Endothelial cell of umbilical vein (primary cell): ENCODE data around the gene BMPR1A. TPM values are rescaled to one million over a fixed set of nuclear protein-coding genes. Genes with fewer than 3 reads are reported as not detected.

ENCODE experiments used
- BruUV-seq: library from RNA; stranded (reverse); fragments of 400-500 nt; replicated peaks from 2 replicates; lab custom pipeline; 2021; lab: Mats Ljungman, UMichigan
- CTCF ChIA-PET: fragments of 300-600, 350-600 bp; sonication (Branson Sonifier 250); formaldehyde crosslinking; loops from one replicate; lab custom pipeline; 2021; ENCODE audit warnings: antibody characterized with exemption, inconsistent platforms; lab: Charles Lee
- POLR2A ChIA-PET: fragments of 300-600, 350-600 bp; sonication (Branson Sonifier 250); formaldehyde crosslinking; loops from one replicate; lab custom pipeline; 2021; ENCODE audit warnings: antibody characterized with exemption, inconsistent platforms; lab: Charles Lee
- DNase-seq: peaks from one replicate; pipeline ENCODE4 v3.0.0-alpha.2; 2011; ENCODE audit warnings: low read depth, low spot score
- FAIRE-seq: peaks from 2 replicates; lab custom pipeline; 2011; peaks lifted over from hg19 to GRCh38; lab: Jason Lieb, UNC
- H2AFZ ChIP-seq: 2 replicates; pipeline ENCODE4 v1.6.0; 2012; ENCODE audit warnings: low read depth, low read length, control low read depth, inconsistent platforms
- H3K27ac ChIP-seq: 2 replicates; pipeline ENCODE4 v1.5.1; 2011; ENCODE audit warnings: low read depth, mild to moderate bottlenecking, control low read depth, low read length, moderate library complexity; ENCODE audit not compliant: insufficient read depth
- H3K27me3 ChIP-seq, 2 experiments: 2 replicates each; pipeline versions ENCODE4 v1.6.0 to v1.6.1; 2011; ENCODE audit warnings: low read length in 2 of 2, mixed read lengths in 1 of 2; ENCODE audit not compliant: control insufficient read depth in 2 of 2, insufficient read depth in 2 of 2
- H3K36me3 ChIP-seq, 2 experiments: 2 replicates in 1 of 2; 3 replicates in 1 of 2; pipeline ENCODE4 v1.5.1; 2011; ENCODE audit warnings: low read length in 2 of 2, mild to moderate bottlenecking in 1 of 2, moderate library complexity in 1 of 2; ENCODE audit not compliant: control insufficient read depth in 2 of 2, insufficient read depth in 2 of 2; ENCODE audit errors: extremely low read depth in 1 of 2
- H3K4me1 ChIP-seq: 3 replicates; pipeline ENCODE4 v1.5.1; 2011; ENCODE audit warnings: mild to moderate bottlenecking, low read length; ENCODE audit not compliant: control insufficient read depth, insufficient read depth; ENCODE audit errors: extremely low read depth
- H3K4me2 ChIP-seq: 2 replicates; pipeline ENCODE4 v1.6.1; 2011; ENCODE audit warnings: low read length, control low read depth, mixed read lengths; ENCODE audit not compliant: insufficient read depth
- H3K4me3 ChIP-seq, 3 experiments: fragments of 200-600 bp in 1 of 3; sonication (generic), shearing (Covaris generic) in 1 of 3; replicated peaks in 1 of 3; 2 replicates each; pipeline ENCODE4 v1.5.1; 2011 to 2016; ENCODE audit warnings: control low read depth in 3 of 3, low read length in 3 of 3, mild to moderate bottlenecking in 2 of 3, inconsistent platforms in 1 of 3, low read depth in 1 of 3, moderate library complexity in 1 of 3; ENCODE audit not compliant: insufficient read depth in 1 of 3
- H3K79me2 ChIP-seq: 2 replicates; pipeline ENCODE4 v1.6.0; 2012; ENCODE audit warnings: low read length, inconsistent platforms; ENCODE audit not compliant: control insufficient read depth, insufficient read depth
- H3K9ac ChIP-seq: replicated peaks from 2 replicates; pipeline ENCODE3; 2011; ENCODE audit warnings: low read length, control low read depth; ENCODE audit not compliant: insufficient read depth; ENCODE audit errors: extremely low read depth
- H3K9me1 ChIP-seq: replicated peaks from 3 replicates; pipeline ENCODE4 v1.6.0; 2011; ENCODE audit warnings: mild to moderate bottlenecking, low read length; ENCODE audit not compliant: control insufficient read depth, insufficient read depth; ENCODE audit errors: extremely low read depth
- H3K9me3 ChIP-seq: replicated peaks from 2 replicates; pipeline ENCODE4 v1.5.1; 2012; ENCODE audit warnings: low read length, inconsistent platforms; ENCODE audit not compliant: control insufficient read depth, insufficient read depth
- H4K20me1 ChIP-seq: replicated peaks from 2 replicates; pipeline ENCODE3; 2011; ENCODE audit warnings: mild to moderate bottlenecking, low read length; ENCODE audit not compliant: control insufficient read depth, insufficient read depth; ENCODE audit errors: extremely low read depth
- EZH2 ChIP-seq: IDR thresholded peaks from 2 replicates; pipeline ENCODE4 v1.6.1; 2012; ENCODE audit warnings: borderline replicate concordance, low read depth, mild to moderate bottlenecking, moderate library complexity, low read length, inconsistent platforms; ENCODE audit not compliant: severe bottlenecking
- FOS ChIP-seq: IDR thresholded peaks from 2 replicates; pipeline ENCODE4 v1.6.1; 2011; ENCODE audit warnings: mild to moderate bottlenecking, low read length, moderate library complexity, borderline replicate concordance; ENCODE audit not compliant: insufficient read depth
- GATA2 ChIP-seq: IDR thresholded peaks from 2 replicates; pipeline ENCODE4 v1.7.0; 2011; ENCODE audit warnings: low read depth, mild to moderate bottlenecking, moderate library complexity, mixed read lengths, low read length; ENCODE audit not compliant: insufficient read length, insufficient read depth
- JUN ChIP-seq: IDR thresholded peaks from 2 replicates; pipeline ENCODE4 v1.6.1; 2011; ENCODE audit warnings: borderline replicate concordance, low read depth; ENCODE audit not compliant: insufficient read length, insufficient read depth
- MYC ChIP-seq: IDR thresholded peaks from one replicate; pipeline ENCODE4 v1.6.1; 2011; ENCODE audit warnings: mild to moderate bottlenecking, low read depth, low read length
- POLR2A ChIP-seq: IDR thresholded peaks from 2 replicates; pipeline ENCODE4 v1.6.1; 2012; ENCODE audit warnings: low read depth, mild to moderate bottlenecking, control low read depth, low read length
- POLR2AphosphoS5 ChIP-seq: IDR thresholded peaks from 2 replicates; pipeline ENCODE4 v1.6.1; 2012; ENCODE audit warnings: low read depth, mild to moderate bottlenecking, control low read depth, low read length, moderate library complexity; ENCODE audit not compliant: insufficient read depth
- dilution Hi-C: fragments of 300-500 bp; cut with MboI; formaldehyde crosslinking; loops from one replicate; pipeline ENCODE4 v1.15.0; 2019; ENCODE audit warnings: low sequenced_read_pairs; ENCODE audit not compliant: extremely low pct_ligation_motif_present
- intact Hi-C: fragments of 100-400 bp; cut with micrococcal nuclease; formaldehyde crosslinking; loops from one replicate; pipeline ENCODE4 v1.10.0; 2022
- polyA plus RNA-seq, 4 experiments: library from polyadenylated mRNA; depleted of rRNA in 3 of 4; stranded (reverse) in 3 of 4; unstranded in 1 of 4; fragments of >200 nt; gene quantifications; 2 replicates each; pipeline versions ENCODE4 v1.2.1 to v1.2.3, GENCODE V29; 2011 to 2012; ENCODE audit warnings: missing spikeins in 1 of 4
- total RNA-seq: library from RNA; stranded (reverse); gene quantifications from 2 replicates; pipeline ENCODE4 v1.2.3, GENCODE V29; 2021
- TF ChIP-seq, protein P1 (sequence below): IDR thresholded peaks from 2 replicates; pipeline ENCODE4 v1.6.1; 2011; ENCODE audit not compliant: insufficient read depth, insufficient read length
- TF ChIP-seq, protein P2 (sequence below), 2 donors: IDR thresholded peaks; 1 replicate in 1 of 2; 2 replicates in 1 of 2; pipeline ENCODE4 v1.5.1; 2011; ENCODE audit warnings: low read length in 2 of 2, mild to moderate bottlenecking in 2 of 2, moderate library complexity in 2 of 2, control low read depth in 1 of 2, inconsistent platforms in 1 of 2, low read depth in 1 of 2; ENCODE audit not compliant: insufficient read depth in 1 of 2; ENCODE audit errors: extremely low read depth in 1 of 2

Gene BMPR1A
- total and polyA plus RNA-seq, 2 donors (not counting 3 experiments of a cell fraction or from before 2014, with no cell fraction given), result not detected

DNA sequence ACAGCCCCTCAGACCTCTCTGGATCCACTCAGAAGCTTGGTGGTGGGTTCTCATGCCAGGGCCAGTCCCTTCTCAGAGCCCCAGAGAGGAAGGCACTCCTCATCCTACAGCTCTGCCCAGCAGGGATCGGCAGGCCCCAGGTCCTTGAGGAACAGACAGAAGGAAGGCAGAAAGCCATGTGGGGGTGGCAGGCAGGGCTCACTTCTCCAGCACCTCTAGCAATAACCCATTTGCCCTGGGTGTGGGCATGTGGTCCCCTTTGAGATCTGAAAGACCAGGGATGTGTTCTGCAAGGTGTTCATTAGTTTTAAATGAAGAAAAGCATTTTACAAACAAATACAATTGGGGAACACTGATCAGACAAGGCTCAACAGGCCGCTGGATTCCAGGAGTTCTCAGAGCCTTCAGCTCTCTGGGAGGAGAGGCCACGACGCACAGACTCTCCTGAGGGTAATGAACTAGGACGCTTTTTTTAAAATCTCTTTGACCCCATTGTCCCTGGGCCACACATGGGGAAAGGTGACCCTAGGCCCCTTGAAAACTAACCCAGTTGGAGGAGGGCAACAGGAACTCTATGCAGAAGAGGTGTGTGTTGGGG, 47.5 kb upstream of the BMPR1A start:
- no peaks in the 10 kb centered on the region for H3K9me1 ChIP-seq
- FAIRE-seq (no peak), DNase-seq (no peak)
- no peak overlapping the region for H3K27ac ChIP-seq
- H3K4me3 ChIP-seq, result no peak overlapping the region
- dilution Hi-C loops, result no loop called here
- peaks cover 27 to 50% of the 10 kb centered on the region in 2 experiments for H3K27me3 ChIP-seq
- H3K9me3 ChIP-seq, result no peaks in the 10 kb centered on the region
- no peaks in the 10 kb centered on the region for H3K4me1 ChIP-seq
- POLR2A ChIA-PET, result no interaction called here
- intact Hi-C loops, result no loop called here
- H3K4me2 ChIP-seq, result no peak overlapping the region
- BruUV-seq, result no TSS peak
- CTCF ChIA-PET, result interaction anchor here (0.7 to 1.9 kb wide), 6 partner anchors 13 to 191 kb away, joined by 3 to 9 read pairs (median 4); no protein-coding TSS in a partner anchor
- no peaks in the 10 kb centered on the region for H3K36me3 ChIP-seq
- H3K9ac ChIP-seq, result no peak overlapping the region
- H4K20me1 ChIP-seq, result no peaks in the 10 kb centered on the region
- H2AFZ ChIP-seq, result no peak overlapping the region
- TF ChIP-seq, protein P1, sequence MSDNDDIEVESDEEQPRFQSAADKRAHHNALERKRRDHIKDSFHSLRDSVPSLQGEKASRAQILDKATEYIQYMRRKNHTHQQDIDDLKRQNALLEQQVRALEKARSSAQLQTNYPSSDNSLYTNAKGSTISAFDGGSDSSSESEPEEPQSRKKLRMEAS, result no peak
- TF ChIP-seq POLR2AphosphoS5, result no peak
- TF ChIP-seq EZH2, result no peak
- no peak for TF ChIP-seq FOS
- TF ChIP-seq GATA2, result no peak
- TF ChIP-seq POLR2A, result no peak
- TF ChIP-seq MYC, result no peak
- TF ChIP-seq JUN, result no peak
- TF ChIP-seq, protein P2, sequence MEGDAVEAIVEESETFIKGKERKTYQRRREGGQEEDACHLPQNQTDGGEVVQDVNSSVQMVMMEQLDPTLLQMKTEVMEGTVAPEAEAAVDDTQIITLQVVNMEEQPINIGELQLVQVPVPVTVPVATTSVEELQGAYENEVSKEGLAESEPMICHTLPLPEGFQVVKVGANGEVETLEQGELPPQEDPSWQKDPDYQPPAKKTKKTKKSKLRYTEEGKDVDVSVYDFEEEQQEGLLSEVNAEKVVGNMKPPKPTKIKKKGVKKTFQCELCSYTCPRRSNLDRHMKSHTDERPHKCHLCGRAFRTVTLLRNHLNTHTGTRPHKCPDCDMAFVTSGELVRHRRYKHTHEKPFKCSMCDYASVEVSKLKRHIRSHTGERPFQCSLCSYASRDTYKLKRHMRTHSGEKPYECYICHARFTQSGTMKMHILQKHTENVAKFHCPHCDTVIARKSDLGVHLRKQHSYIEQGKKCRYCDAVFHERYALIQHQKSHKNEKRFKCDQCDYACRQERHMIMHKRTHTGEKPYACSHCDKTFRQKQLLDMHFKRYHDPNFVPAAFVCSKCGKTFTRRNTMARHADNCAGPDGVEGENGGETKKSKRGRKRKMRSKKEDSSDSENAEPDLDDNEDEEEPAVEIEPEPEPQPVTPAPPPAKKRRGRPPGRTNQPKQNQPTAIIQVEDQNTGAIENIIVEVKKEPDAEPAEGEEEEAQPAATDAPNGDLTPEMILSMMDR (IDR thresholded peaks at IDR 0.05; ENCODE audit: extremely low read depth in 1 of 2, insufficient read depth in 1 of 2, low read depth in 1 of 2, low read length in 2 of 2), result no peak
- H3K79me2 ChIP-seq, result no peaks in the 10 kb centered on the region
